Stomach (tissue), 9 donors: Measurements from ENCODE around the gene OTULIN. TPM values are rescaled to one million over a fixed set of nuclear protein-coding genes. Genes with fewer than 3 reads are reported as not detected.

Source experiments
- DNase-seq, 2 donors: peaks; one replicate each; pipeline versions ENCODE4 v3.0.0 to v3.0.0-alpha.2; 2013 to 2019
- H3K27ac ChIP-seq, 5 donors: fragments of 200-600 bp in 4 of 5; sonication (generic) in 4 of 5; one replicate each; pipeline ENCODE4 v1.5.1; 2013 to 2019; ENCODE audit warnings: mild to moderate bottlenecking in 1 of 5, moderate library complexity in 1 of 5
- H3K27me3 ChIP-seq, 3 donors: fragments of 200-600 bp; sonication (generic); one replicate each; pipeline ENCODE4 v1.5.1; 2017 to 2019; ENCODE audit warnings: mixed run types in 1 of 3
- H3K36me3 ChIP-seq, 4 donors: fragments of 200-600 bp; sonication (generic); 1 replicate in 3 of 4; 2 replicates in 1 of 4; pipeline ENCODE4 v1.5.1; 2016 to 2019
- H3K4me1 ChIP-seq, 4 donors: fragments of 200-600 bp; sonication (generic); one replicate each; pipeline ENCODE4 v1.5.1; 2016 to 2019
- H3K4me3 ChIP-seq, 4 donors: fragments of 200-600 bp; sonication (generic) in 3 of 4; one replicate each; pipeline ENCODE4 v1.5.1; 2016 to 2019; ENCODE audit warnings: mild to moderate bottlenecking in 1 of 4
- H3K9me3 ChIP-seq, 4 donors: fragments of 200-600 bp; sonication (generic); one replicate each; pipeline ENCODE4 v1.5.1; 2016 to 2019
- CTCF ChIP-seq, 7 experiments: fragments of 450-650 bp in 4 of 7; fragments of 200-600 bp in 3 of 7; sonication (generic) in 3 of 7; IDR thresholded peaks; one replicate each; pipeline ENCODE4 v1.5.1; 2016 to 2019; ENCODE audit warnings: antibody characterized with exemption in 7 of 7, control low read depth in 2 of 7, mild to moderate bottlenecking in 1 of 7
- EP300 ChIP-seq: sonication (generic); formaldehyde crosslinking; IDR thresholded peaks from one replicate; pipeline ENCODE4 v1.6.1; 2017; ENCODE audit warnings: antibody characterized with exemption
- POLR2A ChIP-seq, 4 donors: fragments of 450-650 bp; IDR thresholded peaks; one replicate each; pipeline ENCODE4 v1.6.1; 2016; ENCODE audit warnings: antibody characterized with exemption in 4 of 4, control low read depth in 2 of 4, mild to moderate bottlenecking in 1 of 4, moderate library complexity in 1 of 4
- POLR2AphosphoS5 ChIP-seq, 3 donors: sonication (generic); formaldehyde crosslinking; IDR thresholded peaks; one replicate each; pipeline ENCODE4 v1.6.1; 2016; ENCODE audit warnings: antibody characterized with exemption in 3 of 3
- WGBS, 5 donors: extraction: QIAGEN DNeasy Blood & Tissue Kit in 3 of 5; methylation state at CpG; one replicate each; pipeline versions ENCODE4 v1.1.5 to v1.1.7; 2013 to 2018; 5-methylcytosine and 5-hydroxymethylcytosine counted together
- intact Hi-C: fragments of 100-400 bp; cut with DNase I; formaldehyde crosslinking; loops from one replicate; pipeline ENCODE4 v1.15.1; 2023; ENCODE audit warnings: low total_unique reads
- polyA plus RNA-seq, 3 donors: library from polyadenylated mRNA; stranded (reverse); fragments of 200-250 nt; gene quantifications; one replicate each; pipeline ENCODE4 v1.2.3, GENCODE V29; 2013
- total RNA-seq, 5 donors: library from RNA; depleted of rRNA; stranded (reverse); fragments of >200 nt; gene quantifications; one replicate each; pipeline versions ENCODE4 v1.1.0 to v1.2.3, GENCODE V29; 2014 to 2016
- donor health status: healthy with polysubstance abuse.
- donor health status: Bipolar disorder and iron deficiency.
- donor health status: healthy.

The OTULIN gene
- total and polyA plus RNA-seq, 8 donors: 2.5 to 47.2 (median 13.7) TPM

DNA sequence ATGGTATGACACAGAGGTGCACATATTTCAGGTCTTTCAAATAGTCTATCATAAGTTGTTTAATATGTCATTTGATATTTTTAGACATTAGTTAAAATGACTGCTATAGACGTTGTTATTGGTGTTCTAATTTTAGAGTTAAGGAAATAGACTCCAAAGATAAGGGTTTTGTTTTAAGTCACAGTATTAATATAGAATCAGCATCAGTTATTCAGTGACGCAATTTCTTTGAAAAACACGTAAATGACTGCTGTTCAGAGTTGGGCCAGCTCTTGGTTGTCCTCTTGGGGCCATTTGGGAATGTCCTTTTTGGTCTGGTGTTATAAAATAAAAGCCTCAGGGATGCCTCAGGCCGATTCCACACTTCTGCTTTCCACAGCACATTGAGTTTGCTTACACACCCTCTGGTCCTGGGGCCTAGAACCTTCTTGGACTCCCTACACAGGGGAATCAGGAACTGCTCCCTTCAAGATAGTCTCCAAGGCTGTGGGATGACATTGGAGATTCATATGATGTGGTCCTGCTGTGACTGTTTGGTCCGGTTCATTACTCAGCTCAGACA, 14.3 kb downstream of the OTULIN start:
- peaks cover 8 to 38% (median 20%) of the 10 kb centered on the region in 4 donors for H3K4me1 ChIP-seq
- no peak overlapping the region for H3K4me3 ChIP-seq
- H3K27ac ChIP-seq: no peak overlapping the region
- WGBS, 5 donors: 70 to 81% (median 73%) methylated on average over 5 of the region's 5 CpGs
- H3K36me3 ChIP-seq: peaks cover 29 to 70% (median 55%) of the 10 kb centered on the region in 4 donors
- H3K9me3 ChIP-seq: no peaks in the 10 kb centered on the region
- H3K27me3 ChIP-seq: no peaks in the 10 kb centered on the region
- TF ChIP-seq EP300: no peak
- no peak for TF ChIP-seq POLR2AphosphoS5 (IDR thresholded peaks at IDR 0.05)
- TF ChIP-seq CTCF (IDR thresholded peaks at IDR 0.05): no peak
- no peak for TF ChIP-seq POLR2A (IDR thresholded peaks at IDR 0.05)
- intact Hi-C loops: no loop called here
- DNase-seq: no peak

DNA sequence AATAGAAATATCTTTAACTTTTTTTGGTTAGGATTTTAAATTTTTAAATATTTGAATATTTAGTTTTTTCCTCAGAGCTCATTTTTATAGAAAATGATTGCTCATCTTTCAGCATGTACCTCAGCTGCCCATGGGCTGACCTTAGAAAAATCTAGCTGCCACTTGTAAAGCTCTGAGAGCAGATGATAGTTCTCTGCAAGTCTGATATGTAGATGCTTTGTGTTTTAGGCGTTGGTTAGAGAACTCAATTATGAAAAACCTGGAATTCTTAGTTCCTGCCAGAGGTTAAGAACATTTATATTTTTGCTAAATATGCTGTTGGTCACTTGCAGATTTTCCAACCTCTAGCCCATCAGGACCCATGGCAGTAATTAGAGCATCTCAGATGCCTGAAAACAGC, 15.1 kb downstream of the OTULIN start:
- intact Hi-C loops: no loop called here
- no peaks in the 10 kb centered on the region for H3K9me3 ChIP-seq
- H3K4me3 ChIP-seq: no peak overlapping the region
- TF ChIP-seq POLR2AphosphoS5 (IDR thresholded peaks at IDR 0.05): no peak
- TF ChIP-seq POLR2A (IDR thresholded peaks at IDR 0.05): no peak
- no peak for TF ChIP-seq CTCF (IDR thresholded peaks at IDR 0.05)
- TF ChIP-seq EP300: no peak
- DNase-seq: no peak
- no peak overlapping the region for H3K27ac ChIP-seq
- H3K4me1 ChIP-seq: peaks cover 8 to 38% (median 20%) of the 10 kb centered on the region in 4 donors
- no peaks in the 10 kb centered on the region for H3K27me3 ChIP-seq
- WGBS, 5 donors: 81 to 91% (median 88%) methylated on average over 1 of the region's 1 CpG
- peaks cover 29 to 70% (median 58%) of the 10 kb centered on the region in 4 donors for H3K36me3 ChIP-seq

GRCh38 chr5:14681236-14681752, 16.8 kb downstream of the OTULIN start:
- 92 to 98% (median 93%) methylated on average over 10 of the region's 10 CpGs for WGBS, 5 donors
- no peak overlapping the region for H3K27ac ChIP-seq
- H3K9me3 ChIP-seq: no peaks in the 10 kb centered on the region
- no peak overlapping the region for H3K4me3 ChIP-seq
- no peak for DNase-seq
- H3K36me3 ChIP-seq: peaks cover 29 to 71% (median 63%) of the 10 kb centered on the region in 4 donors
- no peak for TF ChIP-seq POLR2A (IDR thresholded peaks at IDR 0.05)
- H3K4me1 ChIP-seq: peaks cover 2 to 35% (median 16%) of the 10 kb centered on the region in 4 donors
- H3K27me3 ChIP-seq: no peaks in the 10 kb centered on the region
- intact Hi-C loops: no loop called here

GRCh38 chr5:14683906-14684455, 19.5 kb downstream of the OTULIN start:
- Histone ChIP-seq H3K4me1 (peaks cover 0 to 35% (median 17%) of the 10 kb centered on the region in 4 donors), H3K36me3 (peaks cover 50 to 87% (median 83%) of the 10 kb centered on the region in 4 donors)

More at GRCh38 chr5:14683906-14684455, 19.5 kb downstream of the OTULIN start:
- TF ChIP-seq CTCF (IDR thresholded peaks at IDR 0.05) (no peak), POLR2A (IDR thresholded peaks at IDR 0.05) (no peak), EP300 (no peak), POLR2AphosphoS5 (IDR thresholded peaks at IDR 0.05) (no peak)
- H3K4me3 ChIP-seq: no peak overlapping the region
- WGBS, 5 donors: 35 to 48% (median 39%) methylated on average over 4 of the region's 4 CpGs
- no peaks in the 10 kb centered on the region for H3K9me3 ChIP-seq
- no peak for DNase-seq
- no peaks in the 10 kb centered on the region for H3K27me3 ChIP-seq
- H3K27ac ChIP-seq: no peak overlapping the region
- intact Hi-C loops: no loop called here
